ENCODE results near the gene PIEZO1. TPM values are rescaled to one million over a fixed set of nuclear protein-coding genes. Genes with fewer than 3 reads are reported as not detected.

PIEZO1 gene
- total RNA-seq, 1 experiment from 2014 or later, result 86.8 TPM

GRCh38 chr16:88719267-88719932 lies 65.6 kb downstream of the PIEZO1 start:
- Histone ChIP-seq H3K27me3 (ENCODE audit: control insufficient read depth, insufficient read depth, low read length) (no peaks in the 10 kb centered on the region), H3K4me3 (ENCODE audit: insufficient read depth, low read depth, low read length) (no peak overlapping the region), H3K36me3 (replicated peaks; ENCODE audit: control insufficient read depth, insufficient read depth, low read length) (peaks cover 5% of the 10 kb centered on the region)
- DNase-seq, result no peak

DNA sequence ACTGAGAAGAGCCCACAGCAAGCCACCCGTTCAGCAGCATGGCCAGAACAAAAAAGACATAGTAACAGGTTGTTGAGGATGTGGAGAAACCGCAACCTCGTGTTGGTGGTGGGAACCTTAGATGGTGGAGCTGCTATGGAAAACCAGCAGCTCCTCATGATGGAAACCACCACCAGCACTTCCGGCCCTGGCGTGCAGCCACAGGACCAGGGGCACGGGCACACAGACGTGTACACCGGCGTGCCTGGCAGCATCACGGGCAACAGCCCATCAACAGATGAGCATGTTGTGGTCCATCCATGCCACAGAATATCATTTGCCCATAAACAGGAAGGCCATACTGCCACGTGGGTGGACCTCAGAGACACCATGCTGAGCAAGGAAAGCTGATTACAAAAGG lies 66.8 kb downstream of the PIEZO1 start:
- peaks cover 7% of the 10 kb centered on the region for H3K36me3 ChIP-seq (replicated peaks; ENCODE audit: control insufficient read depth, insufficient read depth, low read length)
- no peak overlapping the region for H3K4me3 ChIP-seq (ENCODE audit: insufficient read depth, low read depth, low read length)
- DNase-seq, result no peak
- no peaks in the 10 kb centered on the region for H3K27me3 ChIP-seq (ENCODE audit: control insufficient read depth, insufficient read depth, low read length)

- no peak overlapping the region for H3K4me3 ChIP-seq (ENCODE audit: insufficient read depth, low read depth, low read length)
- H3K36me3 ChIP-seq (replicated peaks; ENCODE audit: control insufficient read depth, insufficient read depth, low read length), result peaks cover 7% of the 10 kb centered on the region
- no peaks in the 10 kb centered on the region for H3K27me3 ChIP-seq (ENCODE audit: control insufficient read depth, insufficient read depth, low read length)
Observed at GRCh38 chr16:88716601-88717001, 68.4 kb downstream of the PIEZO1 start.

GRCh38 chr16:88716201-88716600 lies 68.8 kb downstream of the PIEZO1 start:
- no peaks in the 10 kb centered on the region for H3K27me3 ChIP-seq (ENCODE audit: control insufficient read depth, insufficient read depth, low read length)
- no peak overlapping the region for H3K4me3 ChIP-seq (ENCODE audit: insufficient read depth, low read depth, low read length)
- peaks cover 5% of the 10 kb centered on the region for H3K36me3 ChIP-seq (replicated peaks; ENCODE audit: control insufficient read depth, insufficient read depth, low read length)
- no peak for DNase-seq

More at GRCh38 chr16:88716601-88717001, 68.4 kb downstream of the PIEZO1 start:
- DNase-seq, result no peak

DNA sequence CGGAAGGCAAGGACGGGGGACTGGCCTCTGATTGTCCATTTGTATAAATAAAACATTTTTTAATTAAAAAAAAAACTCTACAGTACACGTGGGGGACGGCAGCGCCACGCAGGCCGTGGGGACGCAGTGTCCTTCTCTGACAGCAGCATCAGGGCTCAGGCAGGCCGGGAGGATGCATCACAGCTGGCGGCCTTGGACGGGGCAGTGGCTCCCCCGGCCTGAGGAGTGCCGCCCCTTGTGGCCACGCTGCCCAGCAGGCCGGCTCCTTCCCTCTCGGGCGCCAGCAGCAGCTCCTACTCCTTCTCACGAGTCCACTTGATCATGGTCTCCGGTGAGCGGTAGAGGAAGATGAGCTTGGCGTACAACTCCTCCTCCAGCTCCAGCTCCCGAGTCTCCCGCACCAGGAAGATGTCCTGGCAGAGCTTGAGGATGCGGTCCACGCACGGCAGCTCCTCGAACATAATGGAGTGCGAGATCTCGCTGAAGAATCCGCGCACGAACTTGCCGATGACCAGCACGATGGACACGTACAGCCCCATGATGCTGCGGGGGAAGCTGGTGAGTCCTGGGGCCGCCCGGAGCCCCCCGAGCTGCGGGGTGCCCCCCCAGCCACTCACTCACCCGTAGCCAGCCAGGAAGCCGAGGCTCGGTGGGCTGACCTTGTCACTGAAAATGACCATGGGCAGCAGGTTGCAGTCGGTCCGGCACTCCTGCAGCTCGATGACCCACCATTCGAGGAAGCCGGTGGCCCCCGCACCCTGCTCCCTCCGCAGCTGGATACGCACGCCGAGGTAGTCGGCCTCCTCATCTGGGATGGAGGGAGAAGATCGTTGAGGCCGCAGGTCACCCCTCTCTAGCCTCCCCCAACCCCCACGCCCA lies 69.5 kb downstream of the PIEZO1 start:
- H3K4me3 ChIP-seq (ENCODE audit: insufficient read depth, low read depth, low read length), result no peak overlapping the region
- no peaks in the 10 kb centered on the region for H3K27me3 ChIP-seq (ENCODE audit: control insufficient read depth, insufficient read depth, low read length)
- peaks cover 5% of the 10 kb centered on the region for H3K36me3 ChIP-seq (replicated peaks; ENCODE audit: control insufficient read depth, insufficient read depth, low read length)
- no peak for DNase-seq

GRCh38 chr16:88714420-88715302 lies 70.4 kb downstream of the PIEZO1 start:
- Histone ChIP-seq H3K27me3 (ENCODE audit: control insufficient read depth, insufficient read depth, low read length) (no peaks in the 10 kb centered on the region), H3K36me3 (replicated peaks; ENCODE audit: control insufficient read depth, insufficient read depth, low read length) (peaks cover 5% of the 10 kb centered on the region), H3K4me3 (ENCODE audit: insufficient read depth, low read depth, low read length) (no peak overlapping the region)
- DNase-seq, result no peak

DNA sequence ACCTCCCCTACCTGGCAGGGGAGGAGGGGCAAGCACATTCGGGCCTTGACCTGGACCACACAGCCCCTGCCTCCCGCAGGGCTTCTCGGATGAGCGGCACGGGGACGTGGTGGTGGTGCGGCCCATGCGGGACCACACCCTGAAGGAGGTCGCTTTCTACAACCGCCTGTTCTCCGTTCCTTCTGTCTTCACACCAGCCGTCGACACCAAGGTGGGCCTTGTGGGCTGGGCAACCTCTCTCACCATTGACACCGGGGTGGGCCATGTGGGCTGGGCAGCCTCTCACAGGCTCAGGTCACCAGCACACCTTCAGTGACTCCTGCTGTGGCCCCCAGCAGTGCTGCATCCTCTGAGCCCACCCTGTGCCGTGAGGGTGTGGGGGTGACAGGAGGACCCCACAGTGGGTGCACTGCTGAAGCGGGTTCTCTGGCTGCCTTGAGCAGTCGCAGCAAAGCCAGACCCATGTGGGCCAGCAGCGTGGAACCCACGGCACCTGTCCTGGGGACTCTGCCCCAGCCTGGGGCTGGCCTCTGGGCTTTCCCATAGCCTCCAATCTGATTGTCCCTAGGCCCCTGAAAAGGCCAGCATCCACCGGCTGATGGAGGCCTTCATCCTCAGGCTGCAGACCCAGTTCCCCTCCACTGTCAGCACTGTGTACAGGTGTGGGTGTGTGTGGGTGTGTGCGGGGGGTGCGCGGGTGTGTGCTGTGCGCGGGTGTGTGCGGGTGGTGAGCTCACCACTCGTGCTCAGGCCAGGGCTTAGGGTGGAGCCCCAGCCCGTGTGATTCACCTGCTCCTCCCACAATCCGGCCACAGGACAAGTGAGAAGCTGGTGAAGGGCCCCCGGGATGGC lies 71.2 kb downstream of the PIEZO1 start:
- Histone ChIP-seq H3K27me3 (ENCODE audit: control insufficient read depth, insufficient read depth, low read length) (no peaks in the 10 kb centered on the region), H3K36me3 (replicated peaks; ENCODE audit: control insufficient read depth, insufficient read depth, low read length) (peaks cover 3% of the 10 kb centered on the region), H3K4me3 (ENCODE audit: insufficient read depth, low read depth, low read length) (no peak overlapping the region)
- DNase-seq, result no peak

GRCh38 chr16:88713054-88713453 lies 72.0 kb downstream of the PIEZO1 start:
- no peaks in the 10 kb centered on the region for H3K27me3 ChIP-seq (ENCODE audit: control insufficient read depth, insufficient read depth, low read length)
- peaks cover 3% of the 10 kb centered on the region for H3K36me3 ChIP-seq (replicated peaks; ENCODE audit: control insufficient read depth, insufficient read depth, low read length)
- no peak overlapping the region for H3K4me3 ChIP-seq (ENCODE audit: insufficient read depth, low read depth, low read length)
- peak; percentile 85 for DNase-seq

- H3K4me3 ChIP-seq (ENCODE audit: insufficient read depth, low read depth, low read length), result no peak overlapping the region
- H3K27me3 ChIP-seq (ENCODE audit: control insufficient read depth, insufficient read depth, low read length), result no peaks in the 10 kb centered on the region
- DNase-seq, result no peak
- H3K36me3 ChIP-seq (replicated peaks; ENCODE audit: control insufficient read depth, insufficient read depth, low read length), result peaks cover 3% of the 10 kb centered on the region
Observed at GRCh38 chr16:88712362-88712979, 72.5 kb downstream of the PIEZO1 start.

GRCh38 chr16:88711750-88712340 lies 73.2 kb downstream of the PIEZO1 start:
- no peaks in the 10 kb centered on the region for H3K27me3 ChIP-seq (ENCODE audit: control insufficient read depth, insufficient read depth, low read length)
- peak; percentile 83 for DNase-seq
- no peak overlapping the region for H3K4me3 ChIP-seq (ENCODE audit: insufficient read depth, low read depth, low read length)
- H3K36me3 ChIP-seq (replicated peaks; ENCODE audit: control insufficient read depth, insufficient read depth, low read length), result peaks cover 3% of the 10 kb centered on the region

DNA sequence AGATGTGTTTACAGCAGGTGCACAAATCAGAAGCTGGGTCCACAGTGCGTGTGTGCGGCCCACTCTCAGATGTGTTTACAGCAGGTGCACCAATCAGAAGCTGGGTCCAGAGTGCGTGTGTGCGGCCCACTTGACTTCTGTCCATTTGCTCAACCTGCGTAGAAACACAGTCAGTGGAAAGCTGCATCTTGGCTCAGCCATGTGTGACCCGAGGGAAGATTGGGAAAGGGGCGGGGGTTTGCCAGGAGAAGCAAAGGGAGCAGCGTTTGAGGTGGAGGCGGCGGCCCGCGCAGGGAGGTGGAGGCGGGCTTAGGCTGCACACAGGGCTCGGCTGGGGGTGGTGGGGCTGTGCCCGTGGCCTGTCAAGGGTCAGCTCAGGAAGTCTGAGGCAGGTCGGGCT lies 74.5 kb downstream of the PIEZO1 start:
- no peaks in the 10 kb centered on the region for H3K27me3 ChIP-seq (ENCODE audit: control insufficient read depth, insufficient read depth, low read length)
- DNase-seq, result no peak
- peaks cover 2% of the 10 kb centered on the region for H3K36me3 ChIP-seq (replicated peaks; ENCODE audit: control insufficient read depth, insufficient read depth, low read length)
- H3K4me3 ChIP-seq (ENCODE audit: insufficient read depth, low read depth, low read length), result no peak overlapping the region

DNA sequence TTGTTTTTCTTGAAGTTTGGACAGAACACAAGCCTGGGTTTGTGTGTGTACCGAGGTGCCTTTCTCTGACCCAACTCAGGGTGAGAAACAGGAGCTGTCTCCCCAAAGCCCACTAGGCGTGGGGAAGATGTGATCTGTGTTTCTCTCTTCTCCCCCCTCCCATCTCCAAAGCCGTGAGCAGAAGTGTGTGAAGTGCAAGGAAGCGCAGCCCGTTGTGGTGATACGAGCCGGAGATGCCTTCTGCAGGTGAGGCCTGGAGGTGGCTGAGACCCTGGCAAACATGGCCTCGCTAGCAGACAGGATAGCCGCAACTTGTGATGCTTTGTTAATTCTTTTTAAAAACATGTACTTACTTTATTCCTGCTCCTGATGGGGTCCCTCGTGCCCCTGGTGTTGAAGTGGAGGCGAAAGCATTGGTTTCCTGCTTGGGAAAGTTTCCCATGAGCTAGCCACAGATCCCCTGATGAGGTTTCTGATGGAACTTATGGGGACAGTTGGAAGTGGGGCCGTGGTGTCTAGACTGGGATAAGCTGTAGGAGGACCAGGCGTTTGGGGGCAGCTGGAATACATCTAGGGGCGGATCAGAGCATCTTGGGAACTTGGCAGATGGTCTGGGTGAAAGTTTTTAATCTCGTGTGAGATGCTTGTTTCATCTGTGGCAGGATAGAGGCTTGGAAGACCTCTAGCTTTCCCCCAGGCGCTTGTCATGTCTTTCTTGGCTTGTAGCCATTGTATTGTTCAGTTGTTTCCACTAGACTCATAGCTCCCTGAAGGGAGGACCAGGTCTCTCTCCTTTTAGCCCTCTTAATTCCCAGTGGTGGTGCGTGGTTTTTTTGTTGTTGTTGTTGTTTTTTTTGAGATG lies 77.8 kb downstream of the PIEZO1 start:
- H3K27me3 ChIP-seq (ENCODE audit: control insufficient read depth, insufficient read depth, low read length), result no peaks in the 10 kb centered on the region; the same call in 1 of the 2 replicates
- peak overlapping the region; percentile 91 for H3K4me3 ChIP-seq (ENCODE audit: insufficient read depth, low read depth, low read length)
- peaks cover 2% of the 10 kb centered on the region for H3K36me3 ChIP-seq (replicated peaks; ENCODE audit: control insufficient read depth, insufficient read depth, low read length)
- DNase-seq, result no peak

Data from H7 (cell line).